ENCODE results near the gene NCAPH2. TPM values are rescaled to one million over a fixed set of nuclear protein-coding genes. Genes with fewer than 3 reads are reported as not detected.

The NCAPH2 gene
- total RNA-seq, 4 donors from 2014 or later, result 27.7 to 48.2 (median 29.5) TPM

- TF ChIP-seq CTCF (IDR thresholded peaks at IDR 0.05), result no peak
- ATAC-seq (ENCODE audit: low FRiP score) (no peak), DNase-seq (ENCODE audit: low spot score) (no peak)
These were observed 5.2 kb upstream of the NCAPH2 start for GRCh38 chr22:50502628-50503474.

GRCh38 chr22:50503475-50504145 lies 4.4 kb upstream of the NCAPH2 start:
- no peak for TF ChIP-seq CTCF (IDR thresholded peaks at IDR 0.05)
- DNase-seq (ENCODE audit: low spot score) (no peak), ATAC-seq (ENCODE audit: low FRiP score) (no peak)

GRCh38 chr22:50504369-50505211 lies 3.4 kb upstream of the NCAPH2 start:
- no peak for ATAC-seq (ENCODE audit: low FRiP score)
- TF ChIP-seq CTCF (IDR thresholded peaks at IDR 0.05), result no peak
- no peak for DNase-seq (ENCODE audit: low spot score)

- no peak for TF ChIP-seq CTCF (IDR thresholded peaks at IDR 0.05)
- no peak for ATAC-seq (ENCODE audit: low FRiP score)
These were observed 2.7 kb upstream of the NCAPH2 start for GRCh38 chr22:50505276-50505775.

GRCh38 chr22:50505776-50506610 lies 2.0 kb upstream of the NCAPH2 start:
- ATAC-seq (ENCODE audit: low FRiP score), result no peak
- no peak for TF ChIP-seq CTCF (IDR thresholded peaks at IDR 0.05)
- no peak for DNase-seq (ENCODE audit: low spot score)

More at GRCh38 chr22:50505276-50505775, 2.7 kb upstream of the NCAPH2 start:
- DNase-seq (ENCODE audit: low spot score), result no peak
